Ramos (cell line): ENCODE results near the gene WDR20.
"Not testable (repeated sequence)": the region's sequence is repeated elsewhere in the genome, so short reads cannot be mapped to it uniquely, and the experiment has no call there.

Experiments
- in situ Hi-C: fragments of 300-500 bp; cut with MboI; formaldehyde crosslinking; loops from one replicate; pipeline ENCODE4 v1.14.3; 2022; ENCODE audit warnings: low sequenced_read_pairs; ENCODE audit not compliant: unreplicated experiment

Gene WDR20, protein sequence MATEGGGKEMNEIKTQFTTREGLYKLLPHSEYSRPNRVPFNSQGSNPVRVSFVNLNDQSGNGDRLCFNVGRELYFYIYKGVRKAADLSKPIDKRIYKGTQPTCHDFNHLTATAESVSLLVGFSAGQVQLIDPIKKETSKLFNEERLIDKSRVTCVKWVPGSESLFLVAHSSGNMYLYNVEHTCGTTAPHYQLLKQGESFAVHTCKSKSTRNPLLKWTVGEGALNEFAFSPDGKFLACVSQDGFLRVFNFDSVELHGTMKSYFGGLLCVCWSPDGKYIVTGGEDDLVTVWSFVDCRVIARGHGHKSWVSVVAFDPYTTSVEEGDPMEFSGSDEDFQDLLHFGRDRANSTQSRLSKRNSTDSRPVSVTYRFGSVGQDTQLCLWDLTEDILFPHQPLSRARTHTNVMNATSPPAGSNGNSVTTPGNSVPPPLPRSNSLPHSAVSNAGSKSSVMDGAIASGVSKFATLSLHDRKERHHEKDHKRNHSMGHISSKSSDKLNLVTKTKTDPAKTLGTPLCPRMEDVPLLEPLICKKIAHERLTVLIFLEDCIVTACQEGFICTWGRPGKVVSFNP

DNA sequence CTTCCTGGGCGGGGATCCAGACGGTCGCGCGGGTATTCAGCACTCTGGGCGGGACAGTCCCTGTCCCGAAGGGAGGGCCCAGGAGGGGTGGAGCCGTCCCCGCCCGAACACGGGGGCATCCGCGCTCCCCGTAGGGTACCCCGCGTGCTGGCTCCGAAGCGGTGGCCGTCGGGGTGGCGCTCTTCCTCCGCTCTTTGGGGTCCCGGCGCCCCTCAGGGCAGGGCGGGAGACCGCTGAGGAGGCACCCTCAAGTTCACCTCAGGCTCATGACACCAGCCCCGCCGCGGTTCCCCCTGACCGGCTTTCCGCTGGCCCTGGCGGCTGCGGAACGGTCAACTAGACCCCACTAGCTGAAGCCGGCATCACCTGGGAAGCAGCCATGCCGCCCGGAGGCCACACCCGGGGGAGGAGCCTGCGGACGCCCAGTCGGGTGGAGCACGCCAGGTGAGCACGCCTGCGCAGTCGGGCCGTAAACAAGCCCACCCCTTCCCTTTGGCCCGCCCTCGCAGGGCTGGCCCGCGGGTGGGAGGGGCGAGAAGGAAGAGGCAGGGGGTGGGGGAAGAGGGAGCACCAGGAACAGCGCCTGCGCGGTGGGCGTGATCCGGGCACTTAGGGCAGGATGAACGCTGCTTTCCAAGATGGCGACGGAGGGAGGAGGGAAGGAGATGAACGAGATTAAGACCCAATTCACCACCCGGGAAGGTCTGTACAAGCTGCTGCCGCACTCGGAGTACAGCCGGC, at the start of gene WDR20:
Gene WDR20 (plus strand): TSS at position 612 of the 741 bp plus-strand sequence. CDS start 27 bp downstream, at position 639.
- in situ Hi-C loops = no loop called here

DNA sequence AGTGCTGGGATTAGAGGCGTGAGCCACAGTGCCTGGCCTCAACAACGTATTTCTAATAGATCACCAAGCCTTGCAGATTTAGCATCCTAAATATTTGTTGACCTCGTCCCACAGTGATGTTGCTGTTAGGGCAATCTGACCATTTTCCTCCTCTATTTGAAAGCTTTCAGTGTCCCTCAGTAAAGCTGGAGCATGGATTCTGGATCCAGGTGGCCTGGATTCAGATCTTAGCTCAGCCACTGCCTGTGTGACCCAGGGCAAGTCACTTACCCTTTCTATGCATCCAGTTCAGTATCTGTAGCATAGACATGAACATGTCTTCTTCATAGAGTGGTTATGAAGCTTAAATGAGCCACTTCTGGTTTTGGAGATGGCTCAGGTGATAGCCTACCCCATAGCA, 49.0 kb upstream of the WDR20 start:
- in situ Hi-C loops = loop anchor here (10.0 kb wide), 1 partner anchor 376 kb away; no protein-coding TSS in a partner anchor

DNA sequence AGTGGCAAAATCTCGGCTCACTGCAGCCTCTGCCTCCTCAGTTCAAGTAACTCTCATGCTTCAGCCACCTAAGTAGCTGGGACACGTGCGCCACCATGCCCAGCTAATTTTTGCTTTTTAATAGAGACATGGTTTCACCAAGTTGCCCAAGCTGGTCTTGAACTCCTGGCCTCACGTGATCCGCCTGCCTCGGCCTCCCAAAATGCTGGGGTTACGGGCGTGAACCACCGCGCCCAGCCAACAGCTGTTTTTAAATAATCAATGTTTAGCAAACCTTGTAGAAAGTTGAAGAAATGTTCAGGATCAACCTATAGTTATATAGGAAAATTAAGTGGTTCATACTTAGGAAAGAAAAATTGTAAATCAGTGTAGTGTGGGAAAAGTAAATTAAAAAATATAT, 46.9 kb upstream of the WDR20 start:
- in situ Hi-C loops = loop anchor here (10.0 kb wide), 1 partner anchor 378 kb away; no protein-coding TSS in a partner anchor

DNA sequence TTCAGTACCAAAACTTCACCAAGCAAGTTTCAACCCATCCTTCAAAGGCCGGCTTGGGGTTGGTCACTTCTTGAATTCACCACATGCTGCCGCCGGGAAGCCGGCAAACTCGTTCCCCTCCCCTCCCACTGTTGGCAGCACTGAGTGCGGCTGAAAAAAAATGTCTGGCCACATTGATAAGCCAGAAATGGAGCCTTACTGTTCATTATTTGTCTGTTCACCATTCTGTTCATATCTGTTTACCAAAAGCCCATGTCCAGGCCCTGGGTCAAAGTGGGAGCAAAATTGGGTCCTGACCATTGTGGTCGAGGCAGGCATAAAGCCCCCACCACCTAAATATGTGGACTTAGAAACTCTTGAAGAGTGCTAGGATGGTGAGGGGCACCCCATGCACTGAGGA, 45.6 kb upstream of the WDR20 start:
- in situ Hi-C loops = loop anchor here (10.0 kb wide), 1 partner anchor 379 kb away; no protein-coding TSS in a partner anchor

DNA sequence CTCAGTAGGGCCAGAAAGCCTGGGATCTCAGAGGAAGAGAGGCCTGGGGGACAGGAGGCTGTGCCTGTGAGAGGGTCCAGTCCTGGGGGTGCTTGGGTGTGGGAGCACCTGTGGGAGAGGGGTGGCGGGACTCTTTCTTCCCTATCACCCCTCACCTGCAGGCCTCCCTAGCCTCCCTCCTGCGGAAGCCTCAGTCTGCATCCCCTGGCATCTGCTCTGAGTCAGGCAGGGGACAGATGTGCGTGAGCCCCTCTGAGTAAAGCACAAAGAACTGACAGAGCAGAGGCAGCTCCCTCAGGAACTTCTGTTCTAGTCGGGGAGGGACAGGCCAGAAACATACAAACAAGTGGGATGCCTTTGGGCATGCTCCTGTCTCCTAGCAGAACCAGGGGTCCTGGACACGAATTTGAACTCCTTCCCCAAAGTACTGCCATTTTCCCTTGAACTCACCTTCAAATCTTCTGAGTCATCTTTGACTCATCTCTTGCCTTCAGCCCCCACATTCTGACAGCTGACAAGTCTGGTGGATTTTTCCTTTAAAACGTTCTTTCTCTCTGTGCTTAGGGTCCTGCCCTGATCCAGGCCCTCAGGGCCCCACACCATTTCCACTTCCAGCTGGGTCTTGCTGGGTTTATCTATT, 44.3 kb upstream of the WDR20 start:
- in situ Hi-C loops = loop anchor here (10.0 kb wide), 1 partner anchor 381 kb away; no protein-coding TSS in a partner anchor

DNA sequence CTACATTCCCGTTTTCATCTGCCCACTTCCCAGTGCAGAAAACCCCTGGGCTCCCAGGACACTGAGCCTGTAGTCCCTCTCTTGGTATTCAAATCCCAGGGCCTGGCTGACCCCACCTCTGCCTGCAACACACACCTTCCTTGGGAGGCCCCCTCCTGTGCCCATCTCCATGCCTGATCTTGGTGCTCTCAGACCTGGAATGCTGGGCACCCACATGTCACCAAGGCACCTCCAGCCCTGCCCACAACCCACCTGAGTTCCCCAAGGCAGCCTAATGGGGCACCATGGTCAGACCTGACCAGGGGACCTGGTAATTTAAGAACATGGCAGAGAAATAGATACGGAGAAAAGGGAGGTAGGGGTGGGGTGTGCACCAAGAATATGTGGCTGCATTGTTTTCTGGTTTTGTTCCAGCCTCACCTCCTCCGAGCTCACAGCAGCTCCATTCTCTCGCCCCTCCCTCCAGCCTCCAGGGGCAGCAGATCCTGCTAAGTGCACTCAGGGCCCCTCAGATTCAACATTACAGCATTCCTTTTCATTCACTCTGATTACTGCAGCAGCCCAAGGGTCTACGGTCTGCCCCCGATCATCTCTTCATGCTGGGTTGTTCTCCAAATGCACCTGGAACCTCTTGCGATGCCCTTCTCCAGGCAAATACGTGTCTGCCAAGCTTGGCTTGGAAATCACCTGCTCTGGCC, 43.7 kb upstream of the WDR20 start:
- in situ Hi-C loops = loop anchor here (10.0 kb wide), 1 partner anchor 381 kb away; no protein-coding TSS in a partner anchor

DNA sequence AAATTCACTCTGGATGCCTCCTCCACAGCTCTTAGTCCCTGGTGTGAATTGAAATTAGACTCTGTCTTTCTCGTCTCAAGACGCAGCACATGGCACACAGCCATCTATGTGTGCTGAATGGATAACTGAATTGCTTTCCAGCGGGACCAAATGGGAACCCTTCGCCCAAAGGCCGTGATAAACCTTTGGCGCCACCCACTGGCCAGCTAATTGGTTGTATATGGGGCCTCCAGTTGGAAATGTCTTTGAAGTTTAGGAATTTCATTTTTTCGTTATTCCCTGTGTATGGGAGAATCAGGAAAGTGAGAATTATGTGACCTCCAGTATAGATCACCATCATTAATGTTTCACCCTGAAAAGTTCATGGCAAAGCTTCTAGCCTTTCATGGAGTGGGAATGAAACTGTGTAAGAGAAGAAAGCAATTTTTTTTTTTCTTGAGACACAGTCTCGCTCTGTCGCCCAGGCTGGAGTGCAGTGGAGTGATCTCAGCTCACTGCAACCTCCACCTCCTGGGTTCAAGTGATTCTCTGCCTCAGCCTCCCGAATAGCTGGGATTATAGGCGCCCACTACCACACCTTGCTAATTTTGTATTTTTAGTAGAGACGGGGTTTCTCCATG, 43.0 kb upstream of the WDR20 start:
- in situ Hi-C loops = loop anchor here (10.0 kb wide), 1 partner anchor 382 kb away; no protein-coding TSS in a partner anchor

DNA sequence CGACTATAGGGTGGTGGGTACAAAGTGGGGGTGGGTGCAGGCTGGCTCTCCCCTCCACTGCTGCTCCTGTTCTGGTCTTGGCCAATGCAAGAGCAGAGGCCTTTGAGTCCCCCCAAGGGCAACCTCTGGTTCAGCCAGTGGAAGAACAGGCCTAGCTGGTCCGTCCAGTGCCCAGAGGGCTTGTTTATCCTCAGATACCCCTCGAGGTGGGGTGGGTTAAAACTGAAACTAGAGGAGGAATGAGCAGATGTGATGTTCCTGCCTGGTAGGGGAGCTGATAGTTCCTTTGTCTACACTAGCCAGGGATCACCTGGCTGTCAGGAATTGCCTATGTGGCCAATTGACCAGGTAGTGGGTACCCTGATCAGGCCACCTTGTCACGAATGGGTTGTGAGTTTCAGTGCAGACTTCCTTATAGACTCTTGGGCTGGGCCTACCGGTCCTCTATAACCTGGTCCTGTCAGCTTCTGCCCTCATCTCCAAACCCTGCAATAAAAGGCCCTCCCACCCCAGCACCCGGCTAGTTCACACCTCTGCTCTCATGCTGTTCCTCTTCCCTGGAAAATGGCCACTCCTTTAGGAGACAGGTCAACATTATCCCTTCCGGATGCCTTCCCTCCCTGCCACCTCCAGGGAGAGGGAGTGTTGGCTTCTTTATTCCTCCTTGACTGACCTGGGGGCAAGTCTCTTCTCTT, 42.1 kb upstream of the WDR20 start:
- in situ Hi-C loops = loop anchor here (10.0 kb wide), 1 partner anchor 383 kb away; no protein-coding TSS in a partner anchor

DNA sequence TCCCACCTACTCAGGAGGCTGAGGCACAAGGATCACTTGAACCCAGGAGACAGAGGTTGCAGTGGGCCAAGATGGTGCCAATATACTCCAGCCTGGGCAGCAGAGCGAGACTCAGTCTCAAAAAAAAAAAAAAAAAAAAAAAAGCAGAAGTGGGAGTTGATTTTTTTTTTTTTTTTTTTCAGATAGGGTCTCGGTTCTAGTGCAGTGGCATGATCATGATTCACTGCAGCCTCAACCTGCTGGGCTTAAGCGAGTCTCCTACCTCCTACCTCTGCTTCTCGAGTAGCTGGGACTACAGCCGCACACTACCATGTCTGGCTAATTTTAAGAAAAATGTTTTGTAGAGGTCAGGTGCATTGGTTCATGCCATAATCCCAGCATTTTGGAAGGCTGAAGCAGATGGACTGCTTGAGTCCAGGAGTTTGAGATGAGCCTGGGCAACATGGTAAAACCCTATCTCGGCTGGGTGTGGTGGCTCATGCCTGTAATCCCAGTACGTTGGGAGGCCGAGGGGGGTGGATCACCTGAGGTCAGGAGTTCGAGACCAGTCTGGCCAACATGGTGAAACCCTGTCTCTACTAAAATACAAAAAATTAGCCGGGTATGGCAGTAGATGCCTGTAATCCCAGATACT, 36.5 kb upstream of the WDR20 start:
- in situ Hi-C loops = no loop called here

DNA sequence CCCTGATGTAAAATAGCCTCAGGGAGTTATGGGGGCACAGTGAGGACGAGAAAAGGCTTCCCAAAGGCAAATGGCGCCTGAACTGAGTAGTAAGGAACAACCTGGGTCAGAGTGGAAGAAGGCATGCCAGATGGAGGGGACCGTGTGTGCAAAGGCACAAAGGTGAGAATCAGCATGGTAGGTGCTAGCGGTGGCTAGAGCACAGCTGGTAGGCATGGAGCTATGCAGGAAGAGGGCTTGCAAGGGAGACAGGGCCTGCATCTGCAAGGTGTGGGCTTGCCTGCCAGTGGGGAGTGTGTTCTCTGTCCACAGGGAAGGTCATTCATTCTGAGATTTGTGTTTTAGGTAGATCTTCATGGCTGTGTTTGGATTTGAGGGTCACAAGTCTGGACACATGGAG, 34.3 kb upstream of the WDR20 start:
- in situ Hi-C loops = no loop called here

DNA sequence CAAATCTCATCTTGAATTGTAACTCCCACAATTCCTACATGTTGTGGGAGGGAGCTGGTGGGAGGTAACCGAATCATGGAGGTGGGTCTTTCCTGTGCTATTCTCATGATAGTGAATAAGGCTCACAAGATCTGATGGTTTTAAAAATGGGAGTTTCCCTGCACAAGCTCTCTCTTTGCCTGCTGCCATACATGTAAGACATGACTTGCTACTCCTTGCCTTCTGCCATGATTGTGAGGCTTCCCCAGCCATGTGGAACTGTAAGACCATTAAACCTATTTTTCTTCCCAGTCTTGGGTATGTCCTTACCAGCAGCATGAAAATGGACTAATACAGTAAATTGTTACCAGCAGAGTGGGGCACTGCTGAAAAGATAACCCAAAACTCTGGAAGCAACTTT, 30.4 kb upstream of the WDR20 start:
- in situ Hi-C loops = not testable (repeated sequence)

DNA sequence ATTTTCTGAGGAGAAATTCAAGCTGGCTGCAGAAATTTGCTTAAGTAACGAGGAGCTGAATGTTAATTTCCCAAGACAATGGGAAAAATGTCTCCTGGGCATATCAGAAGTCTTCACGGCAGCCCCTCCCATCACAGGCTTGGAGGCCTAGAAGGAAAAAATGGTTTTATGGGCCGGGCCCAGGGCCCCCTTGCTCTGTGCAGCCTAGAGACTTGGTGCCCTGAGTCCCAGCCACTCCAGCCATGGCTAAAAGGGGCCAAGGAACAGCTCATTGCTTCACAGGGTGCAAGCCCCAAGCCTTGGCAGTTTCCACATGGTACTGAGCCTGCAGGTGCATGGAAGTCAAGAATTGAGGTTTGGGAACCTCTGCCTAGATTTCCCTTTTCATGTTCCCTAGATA, 28.6 kb upstream of the WDR20 start:
- in situ Hi-C loops = no loop called here

DNA sequence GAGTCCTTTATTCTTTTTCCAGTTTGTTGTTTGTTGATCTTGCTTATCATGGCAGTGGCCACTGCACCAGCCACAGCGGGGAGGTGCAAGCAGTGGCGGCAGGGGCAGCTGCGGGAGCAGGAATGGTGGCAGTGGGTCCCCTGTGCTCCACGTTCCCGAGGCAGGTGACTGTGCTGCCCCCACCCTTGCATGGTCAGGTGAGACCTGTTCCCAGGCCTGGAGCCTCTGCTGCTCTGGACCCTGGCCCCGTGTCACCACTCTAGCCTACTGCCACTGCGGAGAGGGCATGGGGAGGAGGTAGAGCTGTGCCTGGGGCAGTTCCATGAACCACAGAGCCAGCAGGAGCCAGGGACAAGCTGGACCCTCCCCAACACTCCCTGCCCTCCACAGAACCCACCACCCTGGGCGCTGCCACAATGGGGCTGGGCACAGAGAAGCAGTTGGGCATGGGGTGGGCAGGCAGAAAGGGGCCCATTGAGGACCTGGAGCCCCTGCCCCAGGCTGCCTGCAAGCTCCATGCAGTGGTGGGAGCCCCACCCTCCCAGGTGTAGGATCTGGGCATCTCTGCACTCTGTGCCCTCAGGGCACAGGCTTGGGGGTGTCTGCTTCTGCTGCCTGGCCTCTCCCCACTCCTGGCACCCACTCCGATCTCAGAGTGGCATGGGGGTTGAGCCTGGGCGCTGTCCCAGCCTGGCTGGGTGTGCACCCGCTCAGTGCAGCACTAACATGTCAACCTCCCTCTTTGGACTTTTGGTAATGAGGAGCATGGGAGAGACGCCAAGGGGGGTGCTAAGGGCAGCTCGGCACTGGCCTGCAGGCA, 23.1 kb upstream of the WDR20 start:
- in situ Hi-C loops = no loop called here

DNA sequence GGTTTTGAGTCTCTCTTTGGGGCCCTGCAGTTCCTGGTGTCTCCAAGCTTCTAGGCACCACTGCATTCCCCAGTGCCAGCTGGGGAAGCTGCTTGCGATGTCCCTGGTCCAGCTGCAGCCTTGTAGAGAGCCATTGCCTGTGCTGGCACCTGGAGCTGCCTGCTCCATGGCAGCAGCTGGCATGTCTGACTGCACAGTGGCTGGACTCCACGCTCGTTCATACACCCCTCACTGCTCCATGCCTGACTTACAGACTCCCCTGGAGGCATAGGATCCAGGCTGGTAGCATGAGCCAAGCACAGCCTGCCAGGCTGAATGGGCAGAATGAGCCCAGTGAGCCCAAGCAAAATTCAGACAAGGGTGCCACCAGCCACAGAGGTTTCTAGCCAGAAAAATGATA, 21.8 kb upstream of the WDR20 start:
- in situ Hi-C loops = no loop called here

DNA sequence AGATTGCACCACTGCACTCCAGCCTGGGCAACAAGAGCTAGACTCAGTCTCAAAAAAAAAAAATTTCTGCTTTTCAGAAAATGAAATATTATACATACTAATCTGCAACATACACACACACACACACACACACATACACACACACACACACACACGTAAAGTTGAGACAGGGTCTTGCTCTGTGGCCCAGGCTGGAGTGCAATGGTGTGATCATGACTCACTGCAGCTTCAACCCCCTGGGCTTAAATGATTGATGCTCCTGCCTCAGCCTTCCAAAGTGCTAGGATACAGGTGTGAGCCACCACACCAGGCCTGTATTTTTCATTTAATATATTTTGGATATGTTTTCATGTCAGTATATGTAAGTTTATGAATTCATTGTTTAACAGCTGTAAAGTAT, 18.8 kb upstream of the WDR20 start:
- in situ Hi-C loops = no loop called here

DNA sequence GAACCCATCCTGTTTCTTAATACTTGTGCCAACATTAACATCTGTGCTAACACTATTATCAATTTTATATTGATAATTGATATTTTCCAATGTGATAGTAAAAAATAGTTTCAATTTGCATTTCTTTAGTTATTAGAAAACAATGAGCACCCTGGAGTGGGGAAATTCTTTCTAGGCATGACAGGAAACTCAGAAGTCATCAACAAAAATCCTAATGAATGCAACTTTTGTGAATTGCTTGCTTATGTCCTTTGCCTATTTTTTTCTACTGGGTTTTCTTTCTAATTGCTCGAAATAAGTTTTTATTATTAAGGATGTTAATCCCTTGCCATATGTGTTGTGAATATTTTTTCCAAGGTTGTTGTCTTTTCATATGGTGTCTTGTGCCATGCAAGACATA, 18.1 kb upstream of the WDR20 start:
- in situ Hi-C loops = no loop called here

DNA sequence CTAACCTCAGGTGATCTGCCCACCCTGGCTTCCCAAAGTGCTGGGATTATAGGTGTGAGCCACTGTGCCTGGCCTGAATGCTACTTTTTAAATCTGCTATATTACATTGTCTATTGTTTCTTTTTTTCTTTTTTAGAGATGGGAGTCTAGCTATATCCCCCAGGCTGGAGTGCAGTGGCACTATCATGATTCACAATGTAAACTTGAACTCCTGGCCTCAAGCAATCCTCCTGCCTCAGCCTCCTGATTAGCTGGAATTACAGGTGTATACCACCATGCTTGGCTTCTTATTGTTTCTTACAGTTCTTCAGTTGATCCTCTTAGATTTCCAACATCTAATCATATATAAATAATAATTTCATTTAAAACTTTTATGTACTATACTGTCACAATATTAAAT, 15.3 kb upstream of the WDR20 start:
- in situ Hi-C loops = no loop called here
